Breast epithelium (tissue), 3 donors: ENCODE data around the gene TBC1D22B.

Experiments used
- CTCF ChIP-seq, 3 donors: fragments of 450-650 bp; IDR thresholded peaks; one replicate each; pipeline ENCODE4 v1.5.1; 2016 to 2017; ENCODE audit warnings: antibody characterized with exemption in 3 of 3, mild to moderate bottlenecking in 3 of 3, moderate library complexity in 3 of 3
- POLR2A ChIP-seq: fragments of 450-650 bp; IDR thresholded peaks from one replicate; pipeline ENCODE4 v1.6.1; 2016; ENCODE audit warnings: antibody characterized with exemption, mild to moderate bottlenecking, moderate library complexity
- POLR2AphosphoS5 ChIP-seq, 3 donors: sonication (generic); formaldehyde crosslinking; IDR thresholded peaks; one replicate each; pipeline ENCODE4 v1.6.1; 2017; ENCODE audit warnings: antibody characterized with exemption in 3 of 3

GRCh38 chr6:37269105-37269504, 11.5 kb downstream of the TBC1D22B start:
- TF ChIP-seq POLR2A (no peak), CTCF (IDR thresholded peaks at IDR 0.05) (no peak), POLR2AphosphoS5 (IDR thresholded peaks at IDR 0.05) (no peak)
